HG02610 (cell line): Measurements from ENCODE around the gene NRXN2.
"Not testable (repeated sequence)": the region's sequence is repeated elsewhere in the genome, so short reads cannot be mapped to it uniquely, and the experiment has no call there.

Experiments used
- ATAC-seq: cut with Tn5 transposase; IDR thresholded peaks from one replicate; pipeline ENCODE4 v1.9.1; 2021; ENCODE audit warnings: mild to moderate bottlenecking, moderate library complexity; ENCODE audit not compliant: unreplicated experiment

NRXN2 gene

DNA sequence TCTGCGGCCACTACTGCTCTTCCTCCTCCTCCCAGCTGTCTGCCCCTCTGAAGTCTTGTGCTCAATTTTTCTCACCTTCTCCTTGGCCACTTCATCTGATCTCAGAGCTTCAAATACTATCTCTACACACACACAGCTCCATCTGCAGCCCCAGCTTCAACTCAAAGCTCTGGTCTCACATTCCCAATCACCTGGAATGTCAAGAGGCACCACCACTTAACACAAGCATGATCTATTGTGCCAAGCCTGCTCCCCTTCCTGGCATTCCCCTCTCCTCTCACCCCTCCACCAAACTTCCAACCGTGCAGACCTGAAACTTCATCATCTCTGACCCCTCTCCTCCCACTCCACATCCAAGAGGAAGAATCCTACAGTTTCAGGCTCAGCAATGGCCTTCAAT lies 17.5 kb downstream of the NRXN2 start:
- no peak for ATAC-seq

DNA sequence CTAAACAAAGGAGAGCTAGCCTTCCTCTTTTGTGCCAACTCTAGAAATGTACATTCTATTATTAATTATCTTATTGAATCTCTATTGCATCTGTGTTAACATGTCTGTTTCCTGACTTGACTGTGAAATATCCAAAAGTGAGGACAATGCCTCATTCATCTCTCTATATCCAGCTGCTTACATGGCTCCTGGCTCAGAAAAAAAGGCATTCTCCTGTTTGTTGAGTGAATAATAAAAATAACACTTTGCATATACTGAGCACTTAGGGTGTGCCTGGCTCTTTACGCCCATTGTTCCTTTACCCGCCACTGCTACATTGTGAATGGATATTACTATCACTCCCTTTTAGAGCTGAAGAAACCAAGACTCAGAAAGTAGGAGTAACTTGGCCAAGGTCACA lies 19.9 kb downstream of the NRXN2 start:
- ATAC-seq = no peak

- not testable (repeated sequence) for ATAC-seq
These were observed 21.0 kb downstream of the NRXN2 start for GRCh38 chr11:64701956-64702355.

- no peak for ATAC-seq
These were observed 24.6 kb downstream of the NRXN2 start for GRCh38 chr11:64698427-64698826.

- no peak for ATAC-seq
These were observed 25.2 kb downstream of the NRXN2 start for GRCh38 chr11:64697663-64698375.

DNA sequence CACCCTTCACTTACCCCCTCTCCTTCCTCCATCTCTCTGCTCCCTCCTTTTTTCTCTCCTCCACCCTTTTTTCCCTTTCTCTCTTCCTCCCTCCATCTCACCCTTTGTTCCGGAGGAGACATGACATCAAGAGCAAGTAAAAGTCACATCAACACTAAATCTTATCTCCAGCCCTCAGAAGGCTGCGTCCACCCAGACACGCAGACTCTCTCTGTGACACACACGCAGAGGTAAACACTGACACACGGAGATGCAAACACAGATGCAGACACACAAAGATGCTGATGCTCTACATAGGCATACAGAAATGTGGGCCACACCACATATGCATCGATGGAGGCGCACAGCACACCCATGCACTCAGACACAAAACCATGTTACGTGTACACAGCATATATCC lies 27.0 kb downstream of the NRXN2 start:
- ATAC-seq = no peak

DNA sequence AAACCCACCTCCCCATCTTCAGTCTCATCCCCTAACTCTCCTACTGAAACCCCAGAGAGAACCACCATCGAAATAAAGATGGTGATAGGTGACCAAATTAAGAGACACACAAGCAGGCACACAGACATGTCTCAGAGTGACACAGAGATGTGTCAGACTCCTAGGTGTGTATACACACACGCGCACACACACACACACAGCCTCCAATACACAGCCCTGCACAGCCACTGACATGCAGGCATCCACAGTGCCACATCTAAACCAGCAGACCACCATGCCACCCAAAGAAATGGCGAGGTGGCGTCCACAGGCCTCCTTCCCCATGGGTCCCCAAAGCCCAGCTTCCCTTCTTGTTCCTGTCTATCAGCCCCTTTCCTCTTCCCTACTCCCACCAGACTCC lies 27.4 kb downstream of the NRXN2 start:
- no peak for ATAC-seq

- no peak for ATAC-seq
These were observed 28.1 kb downstream of the NRXN2 start for GRCh38 chr11:64694821-64695365.

GRCh38 chr11:64694026-64694755 lies 28.8 kb downstream of the NRXN2 start:
- no peak for ATAC-seq

GRCh38 chr11:64692764-64693331 lies 30.1 kb downstream of the NRXN2 start:
- ATAC-seq = no peak

DNA sequence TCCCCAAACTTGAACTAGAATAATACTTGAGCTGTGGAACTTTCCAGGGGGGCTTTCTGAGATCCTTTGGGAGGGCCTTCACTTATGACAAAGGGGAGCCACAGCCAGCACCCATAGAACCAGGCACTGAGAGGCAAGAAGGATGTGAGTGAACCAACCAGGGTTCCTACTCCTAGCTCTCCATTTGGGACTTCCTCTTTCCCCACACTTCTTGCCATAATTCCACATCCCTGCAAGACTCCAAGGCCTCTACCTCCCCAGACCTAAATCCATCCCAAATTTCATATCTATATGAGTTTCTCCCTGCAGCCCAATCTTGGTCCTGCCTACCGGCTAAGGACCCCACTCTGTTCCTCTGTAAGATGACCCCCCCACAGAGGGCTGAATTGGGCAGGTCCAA lies 31.5 kb downstream of the NRXN2 start:
- ATAC-seq = no peak

DNA sequence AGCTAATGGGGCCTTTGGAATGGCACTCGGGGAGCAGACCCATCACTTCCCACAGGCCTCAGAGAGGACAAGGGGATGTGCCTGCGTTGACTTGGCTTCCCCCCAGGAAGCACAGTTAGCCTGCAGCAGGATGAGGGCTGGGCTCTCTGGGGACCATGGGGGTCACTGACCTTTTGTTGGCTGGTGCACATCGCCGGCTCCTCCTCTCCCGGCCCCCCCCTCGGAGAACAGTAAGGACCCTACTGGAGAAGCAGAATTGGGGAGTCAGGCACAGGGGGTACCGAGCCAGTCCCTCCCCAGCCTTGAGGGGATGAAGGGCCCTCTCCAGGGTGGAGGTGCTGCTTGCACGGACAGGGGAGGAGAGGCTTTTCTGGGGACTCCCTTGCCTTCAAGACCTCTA lies 32.8 kb downstream of the NRXN2 start:
- no peak for ATAC-seq

GRCh38 chr11:64688534-64688982 lies 34.4 kb downstream of the NRXN2 start:
- ATAC-seq = no peak

DNA sequence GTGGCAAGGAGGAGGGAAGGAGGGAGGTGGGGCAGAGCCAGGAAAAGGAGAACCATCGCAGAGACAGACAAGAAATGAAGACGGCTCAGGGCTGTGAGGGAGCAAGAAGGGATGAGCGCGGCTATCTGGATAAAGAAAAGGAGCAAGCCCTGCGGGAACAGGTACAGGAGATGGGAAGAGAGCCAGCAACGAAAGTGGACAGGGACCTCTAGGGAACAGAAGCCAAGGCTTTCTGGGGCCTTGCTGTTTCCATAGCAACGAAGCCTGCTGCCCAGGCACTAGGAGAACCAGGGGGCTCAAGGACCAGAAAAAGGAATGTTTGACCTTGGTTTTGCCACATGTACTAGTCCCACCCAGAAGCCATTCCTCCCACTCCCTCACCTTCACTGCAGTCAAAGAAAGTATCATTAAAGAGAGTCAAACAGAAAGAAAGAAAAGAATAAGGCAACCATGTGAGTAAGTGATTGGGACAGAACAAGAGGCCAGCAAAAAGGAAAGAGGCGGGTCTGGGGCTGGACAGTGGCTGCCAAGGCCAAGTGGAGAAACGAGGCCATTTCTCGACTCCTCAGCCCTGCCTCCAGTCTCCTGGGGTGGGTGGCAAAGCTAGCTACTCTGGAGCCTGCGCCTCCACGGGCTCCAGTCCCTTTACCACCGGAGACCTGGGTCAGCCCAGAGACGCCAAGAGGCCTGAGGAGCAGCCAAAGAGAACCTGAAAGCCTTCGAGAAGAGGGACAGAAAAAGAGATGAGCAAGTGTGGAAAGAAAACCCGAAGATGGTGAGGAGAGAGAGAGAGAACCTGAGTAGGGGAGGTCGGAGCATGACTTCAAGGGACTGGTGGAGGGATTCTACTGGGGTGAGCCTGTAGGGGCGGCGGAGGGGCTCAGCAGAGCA lies 35.1 kb downstream of the NRXN2 start:
- no peak for ATAC-seq

- ATAC-seq = no peak
These were observed 35.8 kb downstream of the NRXN2 start for GRCh38 chr11:64687204-64687603.

DNA sequence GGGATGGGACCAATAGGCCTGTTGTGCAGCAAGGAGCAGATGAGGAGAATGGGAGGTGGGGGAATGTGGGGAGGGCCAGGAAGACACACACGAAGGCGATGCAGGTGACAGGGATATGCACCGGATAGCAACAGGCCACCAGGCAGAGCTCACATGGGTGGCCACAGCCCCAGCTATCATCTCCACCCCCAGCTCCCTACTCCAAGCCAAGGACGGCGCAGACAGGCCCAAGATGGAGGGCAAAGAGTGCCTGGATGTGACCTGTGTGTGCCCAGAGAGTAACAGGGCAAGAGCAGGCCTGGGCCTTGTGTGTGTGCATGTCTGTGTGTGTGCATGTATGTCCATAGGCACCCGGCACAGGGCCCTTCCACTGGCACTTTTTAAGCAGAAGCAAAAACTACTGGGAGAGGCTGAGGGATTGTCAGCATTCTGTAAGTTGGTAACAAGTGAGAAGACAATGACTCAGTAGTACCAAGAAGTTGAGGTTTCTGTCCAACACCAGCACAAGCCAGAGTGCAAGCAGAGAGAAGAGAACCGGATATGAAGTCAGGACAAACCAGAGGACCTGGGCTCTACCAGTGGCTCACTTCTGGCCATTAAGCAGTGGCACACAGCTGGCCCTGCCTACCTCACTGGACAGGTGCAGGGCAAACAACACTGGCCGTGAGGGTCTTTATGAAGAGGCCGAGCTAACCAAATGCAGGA lies 36.4 kb downstream of the NRXN2 start:
- ATAC-seq = no peak

DNA sequence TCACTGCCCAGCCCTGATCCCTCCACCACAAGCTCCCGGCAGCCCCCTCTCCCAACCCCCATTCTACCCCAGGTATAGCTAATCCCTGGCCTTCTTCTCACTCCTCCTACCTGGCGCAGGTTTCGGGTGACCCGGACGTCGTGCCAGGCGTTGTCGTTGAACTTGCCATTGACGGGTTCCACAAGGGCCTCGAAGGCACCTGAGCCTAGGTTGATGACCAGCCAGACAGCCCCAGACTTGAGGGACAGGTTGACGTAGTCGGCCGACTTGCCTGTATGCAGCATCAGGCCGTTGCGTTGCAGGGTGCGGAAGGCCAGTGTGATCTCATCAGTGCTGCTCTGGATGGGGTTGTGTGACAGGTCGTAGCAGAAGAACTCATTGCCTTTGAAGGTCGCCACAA lies 37.5 kb downstream of the NRXN2 start:
- ATAC-seq = no peak

DNA sequence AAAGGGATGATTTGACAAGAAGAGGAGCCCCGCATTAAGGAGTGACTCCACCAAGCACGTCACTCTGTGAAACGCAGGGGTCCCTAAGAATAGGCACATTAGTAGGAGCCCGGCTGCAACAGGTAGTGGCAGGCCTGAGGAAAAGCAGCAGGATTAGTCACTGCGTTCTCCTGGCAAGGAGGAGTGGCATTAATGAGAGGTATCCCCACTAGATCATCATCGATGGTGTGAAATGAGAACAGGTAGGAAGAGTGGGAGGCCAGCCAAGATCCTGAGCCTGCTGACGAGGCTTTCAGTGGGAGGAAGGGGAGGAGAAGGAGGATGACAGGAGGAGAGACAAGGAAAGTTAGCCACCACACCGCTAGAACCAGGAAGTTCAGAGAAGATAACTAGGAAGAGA lies 38.6 kb downstream of the NRXN2 start:
- ATAC-seq = no peak

DNA sequence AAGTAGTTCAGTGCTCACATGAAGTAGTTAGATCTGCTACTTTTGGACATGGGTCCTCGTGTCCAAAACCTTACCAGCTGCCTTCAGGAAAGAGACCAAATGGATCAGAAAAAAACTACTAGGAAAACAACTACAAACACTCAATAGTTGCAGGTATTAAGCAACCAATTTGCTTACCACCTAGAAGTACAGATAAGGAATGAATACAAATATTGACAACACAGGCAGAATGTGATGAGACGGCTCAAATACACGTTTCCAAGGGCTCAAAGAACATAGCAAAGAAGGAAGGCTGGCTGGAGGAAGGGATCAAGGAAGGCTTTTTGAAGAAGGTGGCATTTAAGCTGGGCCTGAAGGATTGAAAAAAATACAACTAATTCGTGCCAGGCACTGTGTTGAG lies 41.8 kb downstream of the NRXN2 start:
- ATAC-seq = no peak

DNA sequence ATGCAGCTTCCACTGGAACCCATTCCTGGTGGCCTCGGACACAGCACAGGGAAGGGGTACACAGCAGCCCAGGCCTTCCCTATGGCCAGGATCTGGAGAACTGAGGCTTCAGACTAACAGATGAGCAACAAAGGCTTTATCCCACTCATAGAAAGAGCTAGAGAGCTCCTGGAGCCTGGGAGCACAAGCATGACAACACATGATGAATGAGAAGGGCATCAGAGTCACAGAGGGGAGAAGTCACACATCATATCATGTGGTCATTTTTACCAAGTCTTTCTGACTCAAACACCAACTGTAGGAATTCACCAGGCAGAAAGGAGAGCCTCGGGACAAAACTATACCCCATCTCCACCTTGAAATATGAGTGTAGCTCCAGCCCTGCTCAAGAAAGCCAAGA lies 43.2 kb downstream of the NRXN2 start:
- ATAC-seq = no peak
